Fibroblast of villous mesenchyme (primary cell): ENCODE data around the gene SMYD4. TPM values are rescaled to one million over a fixed set of nuclear protein-coding genes. Genes with fewer than 3 reads are reported as not detected.
A peak's percentile ranks its signal among the peaks of the same experiment; 100 is the strongest.

Source experiments
- DNase-seq: peaks from one replicate; pipeline ENCODE4 v3.0.0-alpha.2; 2010; ENCODE audit warnings: low read depth
- H3K4me3 ChIP-seq: 2 replicates; pipeline ENCODE4 v1.5.1; 2011; ENCODE audit warnings: low read depth, mild to moderate bottlenecking, low read length
- CTCF ChIP-seq: IDR thresholded peaks from 2 replicates; pipeline ENCODE4 v1.5.1; 2012; ENCODE audit warnings: low read depth, mild to moderate bottlenecking, low read length; ENCODE audit not compliant: insufficient read depth
- total RNA-seq: library from RNA; depleted of rRNA; stranded (reverse); fragments of >200 nt; gene quantifications from 2 replicates; pipeline ENCODE4 v1.2.3, GENCODE V29; 2012

The SMYD4 gene
- total RNA-seq, 1 donor: 12.5 TPM

- TF ChIP-seq CTCF: no peak
- no peak for DNase-seq
- no peak overlapping the region for H3K4me3 ChIP-seq
Observed at GRCh38 chr17:1871756-1872155, 42.1 kb upstream of the SMYD4 start.

- H3K4me3 ChIP-seq: no peak overlapping the region
Observed at GRCh38 chr17:1870592-1870991, 40.9 kb upstream of the SMYD4 start.

GRCh38 chr17:1868090-1868489 is 38.4 kb upstream of the SMYD4 start:
- H3K4me3 ChIP-seq: no peak overlapping the region
- no peak for TF ChIP-seq CTCF
- DNase-seq: no peak

More at GRCh38 chr17:1870592-1870991, 40.9 kb upstream of the SMYD4 start:
- DNase-seq: no peak
- TF ChIP-seq CTCF: no peak

- H3K4me3 ChIP-seq: no peak overlapping the region
- DNase-seq: no peak
- TF ChIP-seq CTCF: no peak
Observed at GRCh38 chr17:1867307-1867706, 37.6 kb upstream of the SMYD4 start.

GRCh38 chr17:1865252-1866037 is 35.7 kb upstream of the SMYD4 start:
- peak; percentile 50 for DNase-seq
- no peak overlapping the region for H3K4me3 ChIP-seq
- peak; percentile 69 for TF ChIP-seq CTCF

- DNase-seq: no peak
- no peak for TF ChIP-seq CTCF
- H3K4me3 ChIP-seq: no peak overlapping the region
Observed at GRCh38 chr17:1861391-1862010, 31.8 kb upstream of the SMYD4 start.
